Transverse colon (tissue), 4 donors: ENCODE data around the gene BACH1. TPM values are rescaled to one million over a fixed set of nuclear protein-coding genes. Genes with fewer than 3 reads are reported as not detected.
"Not testable (repeated sequence)": the region's sequence is repeated elsewhere in the genome, so short reads cannot be mapped to it uniquely, and the experiment has no call there.

Experiments
- DNase-seq: peaks from one replicate; pipeline ENCODE4 v3.0.0-alpha.2; 2019
- H3K27ac ChIP-seq, 4 donors: fragments of 200-600 bp; sonication (generic); 2 replicates each; pipeline ENCODE4 v1.5.1; 2016 to 2018; ENCODE audit warnings: inconsistent platforms in 4 of 4
- H3K27me3 ChIP-seq: fragments of 200-600 bp; sonication (generic); 2 replicates; pipeline ENCODE4 v1.5.1; 2017; ENCODE audit warnings: inconsistent platforms
- H3K36me3 ChIP-seq, 4 donors: fragments of 200-600 bp; sonication (generic); 2 replicates each; pipeline ENCODE4 v1.5.1; 2017 to 2019; ENCODE audit warnings: inconsistent platforms in 4 of 4
- H3K4me1 ChIP-seq, 4 donors: fragments of 200-600 bp; sonication (generic); 2 replicates each; pipeline ENCODE4 v1.5.1; 2017 to 2020; ENCODE audit warnings: inconsistent platforms in 4 of 4
- H3K4me3 ChIP-seq, 4 donors: fragments of 200-600 bp; sonication (generic); 1 replicate in 1 of 4; 2 replicates in 3 of 4; pipeline versions ENCODE4 v1.5.1 to v1.6.1; 2017 to 2019; ENCODE audit warnings: inconsistent platforms in 4 of 4
- H3K9me3 ChIP-seq, 2 donors: fragments of 200-600 bp; sonication (generic); 2 replicates each; pipeline ENCODE4 v1.5.1; 2017 to 2019; ENCODE audit warnings: inconsistent platforms in 2 of 2
- CTCF ChIP-seq, 5 experiments: fragments of 200-600 bp in 3 of 5; fragments of 450-650 bp in 2 of 5; sonication (generic) in 3 of 5; IDR thresholded peaks; 1 replicate in 2 of 5; 2 replicates in 3 of 5; pipeline ENCODE4 v1.5.1; 2016 to 2017; ENCODE audit warnings: antibody characterized with exemption in 5 of 5, inconsistent platforms in 3 of 5, mild to moderate bottlenecking in 2 of 5, moderate library complexity in 1 of 5
- EP300 ChIP-seq: sonication (generic); formaldehyde crosslinking; IDR thresholded peaks from one replicate; pipeline ENCODE4 v1.6.1; 2017; ENCODE audit warnings: antibody characterized with exemption, low read depth
- POLR2A ChIP-seq: fragments of 450-650 bp; IDR thresholded peaks from one replicate; pipeline ENCODE4 v1.6.1; 2016; ENCODE audit warnings: antibody characterized with exemption, mild to moderate bottlenecking, moderate library complexity
- POLR2AphosphoS5 ChIP-seq, 3 donors: sonication (generic); formaldehyde crosslinking; IDR thresholded peaks; one replicate each; pipeline ENCODE4 v1.6.1; 2016; ENCODE audit warnings: antibody characterized with exemption in 3 of 3
- WGBS, 2 donors: methylation state at CpG; one replicate each; pipeline ENCODE4 v1.1.5; 2018; ENCODE audit warnings: low coverage in 1 of 2; 5-methylcytosine and 5-hydroxymethylcytosine counted together
- in situ Hi-C, 4 donors: fragments of 200-750 bp; cut with MboI; loops; one replicate each; pipeline versions ENCODE4 v1.15.0 to v1.15.1; 2017; ENCODE audit warnings: low sequenced_read_pairs in 3 of 4, low pct_ligation_motif_present in 1 of 4, low pct_unique_long_range_greater_than_20kb in 1 of 4
- intact Hi-C: fragments of 100-400 bp; cut with DNase I; formaldehyde crosslinking; loops from one replicate; pipeline ENCODE4 v1.15.1; 2023; ENCODE audit warnings: low total_unique reads
- total RNA-seq, 4 donors: library from RNA; depleted of rRNA; stranded (reverse); fragments of >200 nt; gene quantifications; one replicate each; pipeline ENCODE4 v1.1.0, GENCODE V29; 2016

Gene BACH1
- total RNA-seq, 4 donors from 2014 or later: 31.8 to 92.1 (median 42.0) TPM

GRCh38 chr21:29356810-29357209 is 58.1 kb downstream of the BACH1 start:
- H3K4me1 ChIP-seq, intact Hi-C loops, H3K36me3 ChIP-seq, H3K27me3 ChIP-seq, H3K4me3 ChIP-seq, H3K9me3 ChIP-seq, DNase-seq, H3K27ac ChIP-seq: not testable (repeated sequence)
- in situ Hi-C loops: loop anchor here in 1 of 4 donors (10.0 kb wide), 1 partner anchor 192 kb away; no protein-coding TSS in a partner anchor
- WGBS, 2 donors: 96 to 100% methylated on average over 2 to 4 of the region's 4 CpGs

GRCh38 chr21:29359718-29360117 is 61.0 kb downstream of the BACH1 start:
- TF ChIP-seq EP300 (no peak), CTCF (IDR thresholded peaks at IDR 0.05) (no peak), POLR2A (no peak), POLR2AphosphoS5 (IDR thresholded peaks at IDR 0.05) (no peak)
- peaks cover 0 to 3% of the 10 kb centered on the region in 2 donors for H3K9me3 ChIP-seq
- 75 to 97% methylated on average over 1 to 3 of the region's 3 CpGs for WGBS, 2 donors
- H3K27me3 ChIP-seq: no peaks in the 10 kb centered on the region
- intact Hi-C loops (no loop called here), in situ Hi-C loops (loop anchor here in 1 of 4 donors (10.0 kb wide), 1 partner anchor 195 kb away; no protein-coding TSS in a partner anchor)
- H3K4me3 ChIP-seq: no peak overlapping the region
- no peak overlapping the region for H3K27ac ChIP-seq
- DNase-seq: no peak
- no peaks in the 10 kb centered on the region for H3K4me1 ChIP-seq
- no peaks in the 10 kb centered on the region for H3K36me3 ChIP-seq

GRCh38 chr21:29360799-29361765 is 62.4 kb downstream of the BACH1 start:
- no peaks in the 10 kb centered on the region for H3K27me3 ChIP-seq
- H3K9me3 ChIP-seq: no peaks in the 10 kb centered on the region
- 69 to 76% methylated on average over 9 of the region's 9 CpGs for WGBS, 2 donors
- intact Hi-C loops (no loop called here), in situ Hi-C loops (no loop called here)
- no peaks in the 10 kb centered on the region for H3K4me1 ChIP-seq
- TF ChIP-seq POLR2AphosphoS5 (IDR thresholded peaks at IDR 0.05): no peak
- no peak for TF ChIP-seq CTCF (IDR thresholded peaks at IDR 0.05)
- TF ChIP-seq EP300: no peak
- TF ChIP-seq POLR2A: no peak
- no peaks in the 10 kb centered on the region for H3K36me3 ChIP-seq
- no peak overlapping the region for H3K27ac ChIP-seq
- H3K4me3 ChIP-seq: no peak overlapping the region
- DNase-seq: no peak

GRCh38 chr21:29362758-29363157 is 64.0 kb downstream of the BACH1 start:
- DNase-seq: no peak
- in situ Hi-C loops (no loop called here), intact Hi-C loops (no loop called here)
- 100% methylated on average over 1 to 3 of the region's 3 CpGs for WGBS, 2 donors
- H3K4me3 ChIP-seq: no peak overlapping the region
- no peaks in the 10 kb centered on the region for H3K36me3 ChIP-seq
- H3K27ac ChIP-seq: no peak overlapping the region
- H3K27me3 ChIP-seq: no peaks in the 10 kb centered on the region
- no peak for TF ChIP-seq CTCF (IDR thresholded peaks at IDR 0.05)
- TF ChIP-seq POLR2A: no peak
- TF ChIP-seq POLR2AphosphoS5 (IDR thresholded peaks at IDR 0.05): no peak
- no peak for TF ChIP-seq EP300
- H3K4me1 ChIP-seq: no peaks in the 10 kb centered on the region
- H3K9me3 ChIP-seq: no peaks in the 10 kb centered on the region
